GM12878 (cell line): ENCODE measurements around the gene MROH8.
"Not testable (repeated sequence)": the region's sequence is repeated elsewhere in the genome, so short reads cannot be mapped to it uniquely, and the experiment has no call there.

Experiments
- EZH2 ChIP-seq: IDR thresholded peaks from 2 replicates; pipeline ENCODE4 v1.6.1; 2012; ENCODE audit warnings: low read depth, mild to moderate bottlenecking, control low read depth, inconsistent platforms, low read length, borderline replicate concordance; ENCODE audit not compliant: control insufficient read depth
- POLR2A ChIP-seq: IDR thresholded peaks from 2 replicates; pipeline ENCODE4 v1.6.1; 2011; ENCODE audit warnings: low read depth, mild to moderate bottlenecking, low read length
- RFX5 ChIP-seq: IDR thresholded peaks from 2 replicates; pipeline ENCODE4 v1.6.1; 2011; ENCODE audit warnings: low read depth, low read length, improper control_type of control experiment
- SPI1 ChIP-seq: IDR thresholded peaks from 2 replicates; pipeline ENCODE4 v1.6.1; 2011; ENCODE audit warnings: low read depth, mild to moderate bottlenecking, low read length, moderate library complexity, borderline replicate concordance; ENCODE audit not compliant: insufficient read depth
- TAF1 ChIP-seq: IDR thresholded peaks from 2 replicates; pipeline ENCODE4 v1.6.1; 2011; ENCODE audit warnings: mild to moderate bottlenecking, low read depth, low read length, borderline replicate concordance
- ZZZ3 ChIP-seq: IDR thresholded peaks from 2 replicates; pipeline ENCODE4 v1.6.1; 2011; ENCODE audit warnings: low read depth; ENCODE audit not compliant: control insufficient read depth, insufficient read length
- TF ChIP-seq, protein P1 (sequence below), 3 experiments: IDR thresholded peaks in 2 of 3; conservative IDR thresholded peaks in 1 of 3; 2 replicates each; pipeline ENCODE4 v1.5.1; 2011; ENCODE audit warnings: low read depth in 3 of 3, low read length in 3 of 3, mild to moderate bottlenecking in 3 of 3, control low read depth in 2 of 3, moderate library complexity in 2 of 3, inconsistent platforms in 1 of 3, mixed read lengths in 1 of 3; ENCODE audit not compliant: control insufficient read depth in 2 of 3, insufficient read depth in 1 of 3; ENCODE audit errors: extremely low read depth in 1 of 3

DNA sequence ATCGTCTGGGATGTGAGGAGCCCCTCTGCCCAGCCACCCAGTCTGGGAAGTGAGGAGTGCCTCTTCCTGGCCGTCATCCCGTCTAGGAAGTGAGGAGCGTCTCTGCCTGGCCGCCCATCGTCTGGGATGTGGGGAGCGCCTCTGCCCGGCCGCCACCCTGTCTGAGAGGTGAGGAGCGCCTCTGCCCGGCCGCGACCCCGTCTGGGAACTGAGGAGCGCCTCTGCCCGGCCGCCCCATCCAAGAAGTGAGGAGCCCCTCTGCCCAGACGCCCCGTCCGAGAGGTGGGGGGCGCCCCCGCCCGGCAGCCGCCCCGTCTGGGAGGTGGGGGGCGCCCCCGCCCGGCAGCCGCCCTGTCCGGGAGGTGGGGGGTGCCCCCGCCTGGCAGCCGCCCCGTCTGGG lies 28.5 kb downstream of the MROH8 start:
- not testable (repeated sequence) for TF ChIP-seq POLR2A, RFX5, SPI1, TAF1, EZH2, ZZZ3
- TF ChIP-seq, protein P1, sequence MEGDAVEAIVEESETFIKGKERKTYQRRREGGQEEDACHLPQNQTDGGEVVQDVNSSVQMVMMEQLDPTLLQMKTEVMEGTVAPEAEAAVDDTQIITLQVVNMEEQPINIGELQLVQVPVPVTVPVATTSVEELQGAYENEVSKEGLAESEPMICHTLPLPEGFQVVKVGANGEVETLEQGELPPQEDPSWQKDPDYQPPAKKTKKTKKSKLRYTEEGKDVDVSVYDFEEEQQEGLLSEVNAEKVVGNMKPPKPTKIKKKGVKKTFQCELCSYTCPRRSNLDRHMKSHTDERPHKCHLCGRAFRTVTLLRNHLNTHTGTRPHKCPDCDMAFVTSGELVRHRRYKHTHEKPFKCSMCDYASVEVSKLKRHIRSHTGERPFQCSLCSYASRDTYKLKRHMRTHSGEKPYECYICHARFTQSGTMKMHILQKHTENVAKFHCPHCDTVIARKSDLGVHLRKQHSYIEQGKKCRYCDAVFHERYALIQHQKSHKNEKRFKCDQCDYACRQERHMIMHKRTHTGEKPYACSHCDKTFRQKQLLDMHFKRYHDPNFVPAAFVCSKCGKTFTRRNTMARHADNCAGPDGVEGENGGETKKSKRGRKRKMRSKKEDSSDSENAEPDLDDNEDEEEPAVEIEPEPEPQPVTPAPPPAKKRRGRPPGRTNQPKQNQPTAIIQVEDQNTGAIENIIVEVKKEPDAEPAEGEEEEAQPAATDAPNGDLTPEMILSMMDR (IDR thresholded peaks at IDR 0.05 in 2 of 3, conservative IDR thresholded peaks at IDR 0.05 in 1 of 3; ENCODE audit: control insufficient read depth in 2 of 3, extremely low read depth in 1 of 3, insufficient read depth in 1 of 3, low read depth in 3 of 3, low read length in 3 of 3), result not testable (repeated sequence)
